Stomach (tissue), 9 donors: ENCODE data around the gene UHMK1. TPM values are rescaled to one million over a fixed set of nuclear protein-coding genes. Genes with fewer than 3 reads are reported as not detected.

Source experiments
- DNase-seq, 2 donors: peaks; one replicate each; pipeline versions ENCODE4 v3.0.0 to v3.0.0-alpha.2; 2013 to 2019
- H3K27ac ChIP-seq, 5 donors: fragments of 200-600 bp in 4 of 5; sonication (generic) in 4 of 5; one replicate each; pipeline ENCODE4 v1.5.1; 2013 to 2019; ENCODE audit warnings: mild to moderate bottlenecking in 1 of 5, moderate library complexity in 1 of 5
- H3K27me3 ChIP-seq, 3 donors: fragments of 200-600 bp; sonication (generic); one replicate each; pipeline ENCODE4 v1.5.1; 2017 to 2019; ENCODE audit warnings: mixed run types in 1 of 3
- H3K36me3 ChIP-seq, 4 donors: fragments of 200-600 bp; sonication (generic); 1 replicate in 3 of 4; 2 replicates in 1 of 4; pipeline ENCODE4 v1.5.1; 2016 to 2019
- H3K4me1 ChIP-seq, 4 donors: fragments of 200-600 bp; sonication (generic); one replicate each; pipeline ENCODE4 v1.5.1; 2016 to 2019
- H3K4me3 ChIP-seq, 4 donors: fragments of 200-600 bp; sonication (generic) in 3 of 4; one replicate each; pipeline ENCODE4 v1.5.1; 2016 to 2019; ENCODE audit warnings: mild to moderate bottlenecking in 1 of 4
- H3K9me3 ChIP-seq, 4 donors: fragments of 200-600 bp; sonication (generic); one replicate each; pipeline ENCODE4 v1.5.1; 2016 to 2019
- EP300 ChIP-seq: sonication (generic); formaldehyde crosslinking; IDR thresholded peaks from one replicate; pipeline ENCODE4 v1.6.1; 2017; ENCODE audit warnings: antibody characterized with exemption
- POLR2A ChIP-seq, 4 donors: fragments of 450-650 bp; IDR thresholded peaks; one replicate each; pipeline ENCODE4 v1.6.1; 2016; ENCODE audit warnings: antibody characterized with exemption in 4 of 4, control low read depth in 2 of 4, mild to moderate bottlenecking in 1 of 4, moderate library complexity in 1 of 4
- POLR2AphosphoS5 ChIP-seq, 3 donors: sonication (generic); formaldehyde crosslinking; IDR thresholded peaks; one replicate each; pipeline ENCODE4 v1.6.1; 2016; ENCODE audit warnings: antibody characterized with exemption in 3 of 3
- WGBS, 5 donors: extraction: QIAGEN DNeasy Blood & Tissue Kit in 3 of 5; methylation state at CpG; one replicate each; pipeline versions ENCODE4 v1.1.5 to v1.1.7; 2013 to 2018; 5-methylcytosine and 5-hydroxymethylcytosine counted together
- intact Hi-C: fragments of 100-400 bp; cut with DNase I; formaldehyde crosslinking; loops from one replicate; pipeline ENCODE4 v1.15.1; 2023; ENCODE audit warnings: low total_unique reads
- polyA plus RNA-seq, 3 donors: library from polyadenylated mRNA; stranded (reverse); fragments of 200-250 nt; gene quantifications; one replicate each; pipeline ENCODE4 v1.2.3, GENCODE V29; 2013
- total RNA-seq, 5 donors: library from RNA; depleted of rRNA; stranded (reverse); fragments of >200 nt; gene quantifications; one replicate each; pipeline versions ENCODE4 v1.1.0 to v1.2.3, GENCODE V29; 2014 to 2016
- TF ChIP-seq, protein P1 (sequence below), 7 experiments: fragments of 450-650 bp in 4 of 7; fragments of 200-600 bp in 3 of 7; sonication (generic) in 3 of 7; IDR thresholded peaks; one replicate each; pipeline ENCODE4 v1.5.1; 2016 to 2019; ENCODE audit warnings: antibody characterized with exemption in 7 of 7, control low read depth in 2 of 7, mild to moderate bottlenecking in 1 of 7
- donor health status: healthy with polysubstance abuse.
- donor health status: Bipolar disorder and iron deficiency.
- donor health status: healthy.

The UHMK1 gene
- total and polyA plus RNA-seq, 8 donors = 2.9 to 80.6 (median 19.8) TPM

DNA sequence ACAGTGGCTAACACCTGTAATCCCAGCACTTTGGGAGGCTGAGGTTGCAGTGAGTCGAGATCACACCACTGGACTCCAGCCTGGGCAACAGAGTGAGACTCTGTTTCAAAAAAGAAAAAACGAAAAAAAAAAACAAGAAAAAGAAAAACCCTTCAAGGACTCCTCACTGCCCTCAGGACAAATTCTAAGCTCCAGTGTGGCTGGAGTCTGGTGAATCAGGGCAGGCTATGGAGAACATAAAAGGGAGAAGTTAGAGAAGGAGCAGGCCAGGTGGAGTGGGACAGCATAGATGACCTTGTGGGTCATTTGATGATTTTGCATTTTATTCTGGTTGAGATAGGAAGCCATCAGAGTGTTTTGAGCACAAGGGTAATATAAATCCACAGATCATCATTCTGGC lies 51.4 kb downstream of the UHMK1 start:
- no peak for DNase-seq
- Histone ChIP-seq H3K27ac (peak overlapping the region in 1 of 5 donors; percentile 43), H3K9me3 (no peaks in the 10 kb centered on the region), H3K4me3 (no peak overlapping the region), H3K4me1 (peaks cover 0 to 4% (median 0%) of the 10 kb centered on the region in 4 donors), H3K36me3 (no peaks in the 10 kb centered on the region), H3K27me3 (no peaks in the 10 kb centered on the region)
- TF ChIP-seq, protein P1, sequence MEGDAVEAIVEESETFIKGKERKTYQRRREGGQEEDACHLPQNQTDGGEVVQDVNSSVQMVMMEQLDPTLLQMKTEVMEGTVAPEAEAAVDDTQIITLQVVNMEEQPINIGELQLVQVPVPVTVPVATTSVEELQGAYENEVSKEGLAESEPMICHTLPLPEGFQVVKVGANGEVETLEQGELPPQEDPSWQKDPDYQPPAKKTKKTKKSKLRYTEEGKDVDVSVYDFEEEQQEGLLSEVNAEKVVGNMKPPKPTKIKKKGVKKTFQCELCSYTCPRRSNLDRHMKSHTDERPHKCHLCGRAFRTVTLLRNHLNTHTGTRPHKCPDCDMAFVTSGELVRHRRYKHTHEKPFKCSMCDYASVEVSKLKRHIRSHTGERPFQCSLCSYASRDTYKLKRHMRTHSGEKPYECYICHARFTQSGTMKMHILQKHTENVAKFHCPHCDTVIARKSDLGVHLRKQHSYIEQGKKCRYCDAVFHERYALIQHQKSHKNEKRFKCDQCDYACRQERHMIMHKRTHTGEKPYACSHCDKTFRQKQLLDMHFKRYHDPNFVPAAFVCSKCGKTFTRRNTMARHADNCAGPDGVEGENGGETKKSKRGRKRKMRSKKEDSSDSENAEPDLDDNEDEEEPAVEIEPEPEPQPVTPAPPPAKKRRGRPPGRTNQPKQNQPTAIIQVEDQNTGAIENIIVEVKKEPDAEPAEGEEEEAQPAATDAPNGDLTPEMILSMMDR (IDR thresholded peaks at IDR 0.05) = no peak
- TF ChIP-seq POLR2A (IDR thresholded peaks at IDR 0.05) (no peak), EP300 (no peak), POLR2AphosphoS5 (IDR thresholded peaks at IDR 0.05) (no peak)
- WGBS, 5 donors = 76 to 92% (median 88%) methylated on average over 2 of the region's 2 CpGs
- intact Hi-C loops = no loop called here

- intact Hi-C loops = no loop called here
- Histone ChIP-seq H3K27me3 (no peaks in the 10 kb centered on the region), H3K4me3 (no peak overlapping the region), H3K27ac (no peak overlapping the region), H3K4me1 (peaks cover 0 to 4% (median 0%) of the 10 kb centered on the region in 4 donors), H3K9me3 (no peaks in the 10 kb centered on the region), H3K36me3 (no peaks in the 10 kb centered on the region)
- DNase-seq = no peak
- TF ChIP-seq EP300 = no peak
- TF ChIP-seq POLR2A (IDR thresholded peaks at IDR 0.05) = no peak
- TF ChIP-seq, protein P1 (IDR thresholded peaks at IDR 0.05) = no peak
- 54 to 82% (median 64%) methylated on average over 1 of the region's 1 CpG for WGBS, 5 donors
Measured at GRCh38 chr1:162550925-162551324, 53.3 kb downstream of the UHMK1 start.

DNA sequence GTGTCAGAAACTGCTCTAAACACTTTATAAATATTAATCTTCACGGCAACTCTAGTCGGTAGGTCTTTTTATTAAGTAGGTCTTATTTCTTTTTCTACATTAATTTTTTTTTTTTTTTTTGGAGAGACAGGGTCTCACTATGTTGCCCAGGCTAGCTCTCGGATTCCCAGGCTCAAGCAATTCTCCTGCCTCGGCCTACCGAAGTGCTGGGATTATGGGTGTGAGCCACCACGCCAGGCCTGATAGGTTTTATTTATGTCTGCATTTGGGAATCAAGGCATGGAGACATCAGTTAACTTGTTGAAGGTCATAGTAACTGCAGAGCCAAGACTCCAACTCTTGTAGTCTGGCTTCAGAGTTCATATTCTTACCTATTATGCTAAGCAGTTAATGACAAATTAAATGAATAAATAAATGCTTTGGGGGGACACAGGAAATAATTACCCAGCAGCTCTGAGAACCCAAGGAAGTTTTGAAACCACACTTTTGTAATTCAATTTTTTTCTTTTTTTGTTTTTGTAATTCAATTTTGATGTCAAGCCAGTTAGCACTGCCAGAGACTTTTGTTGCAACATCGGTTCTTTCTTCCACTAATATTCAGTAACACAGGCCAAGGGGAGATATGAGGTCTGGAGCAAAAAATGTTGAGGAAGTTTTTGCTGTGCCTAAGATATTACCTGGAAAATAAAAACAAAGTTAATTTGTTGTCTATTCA lies 54.5 kb downstream of the UHMK1 start:
- no peaks in the 10 kb centered on the region for H3K27me3 ChIP-seq
- intact Hi-C loops = no loop called here
- TF ChIP-seq EP300 (no peak), POLR2AphosphoS5 (IDR thresholded peaks at IDR 0.05) (peak in 1 of 3 donors; percentile 5)
- H3K4me1 ChIP-seq = peaks cover 0 to 4% (median 0%) of the 10 kb centered on the region in 4 donors
- no peak for DNase-seq
- no peak overlapping the region for H3K4me3 ChIP-seq
- H3K36me3 ChIP-seq = no peaks in the 10 kb centered on the region
- H3K9me3 ChIP-seq = no peaks in the 10 kb centered on the region
- peak overlapping the region in 3 of 5 donors; percentile 36 to 63 (median 42) for H3K27ac ChIP-seq
- WGBS, 5 donors = 69 to 91% (median 86%) methylated on average over 7 of the region's 7 CpGs

DNA sequence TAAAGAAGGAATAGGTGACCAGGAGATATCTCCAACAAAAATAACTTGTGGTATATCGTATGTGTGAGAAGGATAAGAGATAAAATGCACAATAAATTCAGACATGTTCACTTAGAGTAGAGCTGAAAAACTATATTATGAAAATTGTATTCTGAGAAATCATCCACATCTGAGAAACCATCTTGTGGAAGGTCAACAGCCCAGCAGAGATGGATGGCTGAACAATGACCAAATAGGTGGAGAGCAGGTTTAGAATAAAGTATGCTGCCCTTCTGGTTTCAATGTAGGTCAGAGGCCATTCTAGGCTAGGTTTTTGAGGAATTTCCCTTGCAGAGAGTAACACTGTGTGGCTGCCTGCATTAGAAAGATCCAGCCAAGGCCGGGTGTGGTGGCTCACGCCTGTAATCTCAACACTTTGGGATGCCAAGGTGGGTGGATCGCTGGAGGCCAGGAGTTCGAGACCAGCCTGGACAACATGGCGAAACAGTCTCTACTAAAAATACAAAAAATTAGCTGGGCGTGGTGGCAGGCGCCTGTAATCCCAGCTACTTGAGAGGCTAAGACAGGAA lies 55.1 kb downstream of the UHMK1 start:
- intact Hi-C loops = no loop called here

More for the DNA sequence above, 55.1 kb downstream of the UHMK1 start:
- DNase-seq = no peak
- Histone ChIP-seq H3K27ac (peak overlapping the region in 2 of 5 donors; percentile 42 to 63), H3K27me3 (no peaks in the 10 kb centered on the region), H3K4me3 (no peak overlapping the region), H3K36me3 (no peaks in the 10 kb centered on the region), H3K4me1 (peaks cover 0 to 5% (median 2%) of the 10 kb centered on the region in 4 donors), H3K9me3 (no peaks in the 10 kb centered on the region)
- no peak for TF ChIP-seq POLR2A (IDR thresholded peaks at IDR 0.05)
- TF ChIP-seq POLR2AphosphoS5 (IDR thresholded peaks at IDR 0.05) = no peak
- TF ChIP-seq EP300 = no peak
- TF ChIP-seq, protein P1 (IDR thresholded peaks at IDR 0.05) = no peak
- WGBS, 5 donors = 89 to 94% (median 92%) methylated on average over 8 of the region's 8 CpGs
